ENCODE measurements around the gene PLEKHA7.
"Not testable (repeated sequence)": the region's sequence is repeated elsewhere in the genome, so short reads cannot be mapped to it uniquely, and the experiment has no call there.

The PLEKHA7 gene

GRCh38 chr11:17010851-17011420 is 3.3 kb downstream of the PLEKHA7 start:
- no peak for DNase-seq (ENCODE audit: low read depth)

GRCh38 chr11:17008099-17008498 is 6.1 kb downstream of the PLEKHA7 start:
- DNase-seq (ENCODE audit: low read depth), result no peak

GRCh38 chr11:17005646-17006045 is 8.6 kb downstream of the PLEKHA7 start:
- DNase-seq (ENCODE audit: low read depth), result no peak

GRCh38 chr11:17004486-17005148 is 9.6 kb downstream of the PLEKHA7 start:
- DNase-seq (ENCODE audit: low read depth), result no peak

- DNase-seq (ENCODE audit: low read depth), result no peak
These were observed 10.8 kb downstream of the PLEKHA7 start for GRCh38 chr11:17003426-17003825.

- no peak for DNase-seq (ENCODE audit: low read depth)
These were observed 11.7 kb downstream of the PLEKHA7 start for GRCh38 chr11:17002543-17002942.

- DNase-seq (ENCODE audit: low read depth), result no peak
These were observed 12.4 kb downstream of the PLEKHA7 start for GRCh38 chr11:17001806-17002205.

- DNase-seq (ENCODE audit: low read depth), result no peak
These were observed 13.2 kb downstream of the PLEKHA7 start for GRCh38 chr11:17000987-17001386.

- not testable (repeated sequence) for DNase-seq (ENCODE audit: low read depth)
These were observed 14.0 kb downstream of the PLEKHA7 start for GRCh38 chr11:17000253-17000652.

GRCh38 chr11:16999116-16999515 is 15.1 kb downstream of the PLEKHA7 start:
- DNase-seq (ENCODE audit: low read depth), result no peak

- no peak for DNase-seq (ENCODE audit: low read depth)
These were observed 16.6 kb downstream of the PLEKHA7 start for GRCh38 chr11:16997624-16998023.

- no peak for DNase-seq (ENCODE audit: low read depth)
These were observed 20.7 kb downstream of the PLEKHA7 start for GRCh38 chr11:16993495-16993894.

GRCh38 chr11:16992846-16993245 is 21.4 kb downstream of the PLEKHA7 start:
- no peak for DNase-seq (ENCODE audit: low read depth)

GRCh38 chr11:16989554-16989953 is 24.7 kb downstream of the PLEKHA7 start:
- no peak for DNase-seq (ENCODE audit: low read depth)

- DNase-seq (ENCODE audit: low read depth), result no peak
These were observed 27.0 kb downstream of the PLEKHA7 start for GRCh38 chr11:16987205-16987568.

GRCh38 chr11:16986434-16987204 is 27.6 kb downstream of the PLEKHA7 start:
- no peak for DNase-seq (ENCODE audit: low read depth)

GRCh38 chr11:16985297-16985696 is 28.9 kb downstream of the PLEKHA7 start:
- DNase-seq (ENCODE audit: low read depth), result no peak

- DNase-seq (ENCODE audit: low read depth), result no peak
These were observed 30.0 kb downstream of the PLEKHA7 start for GRCh38 chr11:16984229-16984628.

- no peak for DNase-seq (ENCODE audit: low read depth)
These were observed 31.4 kb downstream of the PLEKHA7 start for GRCh38 chr11:16982809-16983208.

- DNase-seq (ENCODE audit: low read depth), result no peak
These were observed 31.9 kb downstream of the PLEKHA7 start for GRCh38 chr11:16982256-16982671.

GRCh38 chr11:16981651-16982194 is 32.5 kb downstream of the PLEKHA7 start:
- DNase-seq (ENCODE audit: low read depth), result peak; percentile 9

- no peak for DNase-seq (ENCODE audit: low read depth)
These were observed 34.3 kb downstream of the PLEKHA7 start for GRCh38 chr11:16979703-16980622.

Data from stromal cell of bone marrow (primary cell).